Duodenal mucosa (tissue), 2 donors: Measurements from ENCODE around the gene RIN2.

ENCODE experiments used
- H3K27ac ChIP-seq: one replicate; pipeline ENCODE4 v1.7.0; 2013; ENCODE audit warnings: low read depth, low read length
- H3K27me3 ChIP-seq, 2 donors: one replicate each; pipeline ENCODE4 v1.7.0; 2013; ENCODE audit warnings: low read length in 2 of 2, control low read depth in 1 of 2; ENCODE audit not compliant: insufficient read depth in 2 of 2, control insufficient read depth in 1 of 2
- H3K36me3 ChIP-seq, 2 donors: one replicate each; pipeline ENCODE4 v1.7.0; 2013; ENCODE audit warnings: low read length in 2 of 2, control low read depth in 1 of 2; ENCODE audit not compliant: insufficient read depth in 2 of 2, control insufficient read depth in 1 of 2
- H3K4me1 ChIP-seq, 2 donors: one replicate each; pipeline ENCODE4 v1.7.0; 2013; ENCODE audit warnings: low read length in 2 of 2, control low read depth in 1 of 2; ENCODE audit not compliant: insufficient read depth in 2 of 2, control insufficient read depth in 1 of 2
- H3K4me3 ChIP-seq, 2 donors: one replicate each; pipeline ENCODE4 v1.7.0; 2013; ENCODE audit warnings: low read length in 2 of 2, low read depth in 1 of 2
- H3K9ac ChIP-seq, 2 donors: one replicate each; pipeline ENCODE4 v1.7.0; 2013; ENCODE audit warnings: low read length in 2 of 2, low read depth in 1 of 2
- H3K9me3 ChIP-seq, 2 donors: one replicate each; pipeline ENCODE4 v1.7.0; 2013; ENCODE audit warnings: low read length in 2 of 2, control low read depth in 1 of 2; ENCODE audit not compliant: control insufficient read depth in 1 of 2

Gene RIN2

DNA sequence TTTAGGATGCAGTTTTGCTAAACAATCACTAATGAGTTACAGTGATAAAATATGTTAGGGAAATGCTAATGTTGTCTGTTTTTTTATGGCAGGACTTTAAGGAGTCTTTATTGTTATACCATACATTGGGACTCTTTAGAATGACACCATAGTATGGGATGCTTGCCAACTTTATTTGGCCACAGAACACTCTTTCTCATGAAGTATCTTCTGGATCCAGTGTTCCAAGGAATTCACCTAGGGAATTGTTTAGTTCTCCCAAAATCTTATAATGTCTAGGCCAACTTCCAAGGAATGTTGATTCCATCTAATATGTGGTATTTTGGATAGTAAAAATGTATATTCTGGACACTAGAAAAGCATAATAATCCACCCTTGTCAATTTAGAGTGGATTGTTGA lies 3.3 kb downstream of the RIN2 start:
- Histone ChIP-seq H3K9me3 (no peaks in the 10 kb centered on the region), H3K36me3 (no peaks in the 10 kb centered on the region), H3K4me3 (no peak overlapping the region), H3K27me3 (no peaks in the 10 kb centered on the region), H3K4me1 (peaks cover 29 to 30% of the 10 kb centered on the region in 2 donors), H3K9ac (no peak overlapping the region), H3K27ac (no peak overlapping the region)

DNA sequence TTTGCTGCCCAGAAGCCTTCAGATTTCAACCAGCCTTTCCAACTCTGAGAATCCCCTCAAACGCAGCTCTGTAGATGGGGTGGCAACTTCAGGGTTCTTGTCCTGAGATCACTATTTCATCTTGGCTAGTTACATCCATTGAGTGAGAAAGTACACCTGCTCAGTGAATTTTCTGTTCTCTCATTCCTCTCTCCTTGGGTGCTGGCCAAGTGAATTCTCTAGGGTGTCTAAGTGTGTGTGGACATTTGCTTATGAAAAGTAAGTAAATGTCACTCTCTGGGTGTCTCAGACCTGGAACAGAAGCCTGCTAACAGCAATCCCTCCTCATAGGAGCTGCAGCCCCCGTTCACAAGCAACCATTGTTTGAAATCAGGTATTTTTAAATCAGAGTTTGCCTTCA lies 3.8 kb downstream of the RIN2 start:
- Histone ChIP-seq H3K9ac (no peak overlapping the region), H3K27me3 (no peaks in the 10 kb centered on the region), H3K9me3 (no peaks in the 10 kb centered on the region), H3K4me3 (no peak overlapping the region), H3K4me1 (peaks cover 25 to 26% of the 10 kb centered on the region in 2 donors), H3K27ac (no peak overlapping the region), H3K36me3 (no peaks in the 10 kb centered on the region)

DNA sequence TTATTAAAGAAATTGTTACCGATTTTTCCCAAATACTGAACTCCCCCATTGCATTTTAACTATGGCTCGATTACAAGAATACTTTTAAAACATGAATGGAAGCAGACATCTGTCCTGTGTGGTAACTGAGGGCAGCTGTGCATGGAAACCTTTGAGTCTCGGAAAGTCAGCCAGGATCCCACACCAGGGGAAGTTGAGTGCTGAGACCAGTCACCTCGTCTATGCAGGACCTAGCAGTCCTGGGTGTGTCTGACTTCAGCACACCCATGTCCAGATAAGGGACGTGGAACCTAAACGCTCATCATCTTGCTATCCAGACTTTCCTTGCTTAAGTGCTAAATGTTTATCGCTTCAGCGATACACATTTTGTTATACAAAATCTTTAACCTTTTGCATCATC lies 6.1 kb downstream of the RIN2 start:
- H3K36me3 ChIP-seq, result peaks cover 0 to under 1% of the 10 kb centered on the region in 2 donors
- H3K9ac ChIP-seq, result no peak overlapping the region
- no peaks in the 10 kb centered on the region for H3K9me3 ChIP-seq
- H3K27me3 ChIP-seq, result no peaks in the 10 kb centered on the region
- H3K27ac ChIP-seq, result no peak overlapping the region
- no peak overlapping the region for H3K4me3 ChIP-seq
- H3K4me1 ChIP-seq, result peaks cover 14 to 20% of the 10 kb centered on the region in 2 donors

DNA sequence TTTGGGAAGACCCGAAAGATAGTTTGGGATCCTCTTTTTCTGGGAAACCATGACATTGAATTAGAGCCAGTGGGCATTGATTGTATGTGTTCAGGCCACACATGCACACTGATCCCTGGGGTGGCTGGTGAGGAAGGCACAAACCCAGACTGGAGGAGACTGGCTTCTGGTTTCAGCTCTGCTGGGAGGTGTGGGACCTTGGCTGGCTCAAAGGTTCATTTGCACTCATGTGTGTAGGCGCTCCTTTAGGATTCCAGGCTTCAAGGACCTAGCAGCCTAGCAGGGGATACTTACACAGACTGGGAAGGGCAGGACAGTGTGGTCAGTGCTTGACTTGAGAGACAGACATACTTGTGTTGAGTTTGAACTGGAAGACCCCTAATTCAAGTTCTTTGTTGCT lies 7.2 kb downstream of the RIN2 start:
- H3K9ac ChIP-seq, result no peak overlapping the region
- peaks cover 0 to 5% of the 10 kb centered on the region in 2 donors for H3K36me3 ChIP-seq
- H3K4me3 ChIP-seq, result no peak overlapping the region
- H3K4me1 ChIP-seq, result peaks cover 4 to 14% of the 10 kb centered on the region in 2 donors
- H3K27ac ChIP-seq, result no peak overlapping the region
- no peaks in the 10 kb centered on the region for H3K9me3 ChIP-seq
- no peaks in the 10 kb centered on the region for H3K27me3 ChIP-seq

DNA sequence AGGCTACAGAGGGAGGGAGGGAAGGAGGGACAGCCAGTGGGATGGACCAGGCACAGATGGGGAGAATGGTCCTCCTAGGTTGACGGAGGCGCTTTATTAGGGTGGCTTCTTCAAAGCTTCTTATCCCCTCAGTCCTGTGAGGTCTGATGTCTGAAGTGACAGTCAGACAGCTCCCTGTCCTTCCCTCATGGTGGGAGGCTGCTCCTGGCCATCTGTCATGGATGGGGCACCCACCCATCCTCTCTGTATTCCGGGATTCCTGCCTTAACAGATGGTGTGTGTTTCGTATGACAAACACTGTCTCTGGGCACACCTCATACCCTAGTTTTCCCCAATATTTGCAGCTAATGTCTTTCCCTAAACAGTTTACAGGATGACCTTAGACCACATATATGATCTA lies 7.9 kb downstream of the RIN2 start:
- H3K36me3 ChIP-seq, result peaks cover 0 to 5% of the 10 kb centered on the region in 2 donors
- H3K9me3 ChIP-seq, result no peaks in the 10 kb centered on the region
- peaks cover 0 to 10% of the 10 kb centered on the region in 2 donors for H3K4me1 ChIP-seq
- no peaks in the 10 kb centered on the region for H3K27me3 ChIP-seq
- no peak overlapping the region for H3K4me3 ChIP-seq
- H3K9ac ChIP-seq, result no peak overlapping the region
- no peak overlapping the region for H3K27ac ChIP-seq

DNA sequence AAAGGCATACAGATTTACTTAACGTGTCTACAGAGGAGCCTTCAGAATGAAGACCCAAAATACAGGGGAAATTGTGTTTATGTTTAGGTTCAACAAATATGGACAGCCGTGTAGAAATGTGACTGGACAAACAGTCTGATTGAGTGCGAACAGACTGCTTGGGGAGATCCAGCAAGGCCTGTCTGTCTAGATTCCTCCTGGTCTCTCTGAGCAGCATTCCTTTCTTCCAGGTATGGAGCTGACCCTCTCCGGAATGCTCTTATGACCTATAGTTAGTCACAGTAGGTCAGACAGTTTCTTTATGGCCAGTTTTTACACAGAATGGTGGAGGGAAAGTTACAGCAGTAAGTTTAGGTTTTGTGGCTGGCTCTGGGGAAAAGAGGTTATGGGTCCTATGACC lies 9.0 kb downstream of the RIN2 start:
- Histone ChIP-seq H3K36me3 (peaks cover 0 to 7% of the 10 kb centered on the region in 2 donors), H3K9me3 (no peaks in the 10 kb centered on the region), H3K9ac (no peak overlapping the region), H3K4me3 (no peak overlapping the region), H3K4me1 (peaks cover 0 to 10% of the 10 kb centered on the region in 2 donors), H3K27ac (no peak overlapping the region), H3K27me3 (no peaks in the 10 kb centered on the region)

DNA sequence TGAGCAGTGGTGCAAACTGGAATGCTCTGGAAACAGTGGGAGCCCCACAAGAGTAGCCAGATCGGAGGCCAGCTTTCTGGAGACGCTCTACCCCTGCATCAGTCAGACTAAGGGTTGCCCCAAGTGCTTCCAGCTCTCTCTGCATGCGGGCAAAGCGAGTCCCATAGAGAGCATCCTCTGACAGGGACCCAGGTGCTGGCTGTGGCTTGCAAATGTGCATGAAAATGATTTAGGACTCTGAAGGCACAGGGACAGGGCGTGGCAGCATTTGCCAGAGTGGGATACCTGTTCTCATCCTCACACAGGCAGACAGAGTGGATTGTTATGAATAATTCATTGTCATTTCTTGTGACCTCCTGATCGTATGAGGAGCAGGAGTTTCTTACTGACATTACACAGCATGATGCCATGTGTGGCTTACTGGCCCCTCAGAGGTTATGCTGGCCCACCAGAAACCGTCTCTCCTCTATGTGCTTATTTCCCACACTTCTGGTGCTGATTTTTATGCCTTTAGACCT lies 10.3 kb downstream of the RIN2 start:
- no peak overlapping the region for H3K27ac ChIP-seq
- no peak overlapping the region for H3K9ac ChIP-seq
- peaks cover 0 to 10% of the 10 kb centered on the region in 2 donors for H3K4me1 ChIP-seq
- H3K4me3 ChIP-seq, result no peak overlapping the region
- H3K36me3 ChIP-seq, result peaks cover 0 to 9% of the 10 kb centered on the region in 2 donors
- H3K9me3 ChIP-seq, result no peaks in the 10 kb centered on the region
- no peaks in the 10 kb centered on the region for H3K27me3 ChIP-seq

DNA sequence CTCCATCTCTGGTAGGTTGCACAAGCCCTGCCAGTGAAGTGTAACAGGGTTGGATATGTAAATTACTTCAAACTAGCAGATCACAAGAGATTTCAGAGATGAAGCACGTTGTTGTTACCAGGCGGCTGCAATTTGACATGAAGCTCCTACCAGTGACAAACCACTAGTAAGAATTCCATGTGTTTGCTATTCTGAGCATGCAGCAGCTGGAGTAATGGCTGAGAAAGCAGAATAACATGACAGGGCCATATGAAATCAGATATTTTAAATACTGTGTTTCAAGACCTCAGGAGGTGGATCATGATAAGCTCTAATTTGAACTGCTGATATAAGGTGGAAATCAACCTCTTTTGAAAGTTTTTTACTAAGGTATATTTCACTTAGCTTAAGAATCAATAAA lies 11.4 kb downstream of the RIN2 start:
- H3K4me1 ChIP-seq, result peaks cover 1 to 5% of the 10 kb centered on the region in 2 donors
- no peak overlapping the region for H3K27ac ChIP-seq
- no peak overlapping the region for H3K9ac ChIP-seq
- no peaks in the 10 kb centered on the region for H3K27me3 ChIP-seq
- peaks cover 0 to 9% of the 10 kb centered on the region in 2 donors for H3K36me3 ChIP-seq
- no peaks in the 10 kb centered on the region for H3K9me3 ChIP-seq
- no peak overlapping the region for H3K4me3 ChIP-seq

DNA sequence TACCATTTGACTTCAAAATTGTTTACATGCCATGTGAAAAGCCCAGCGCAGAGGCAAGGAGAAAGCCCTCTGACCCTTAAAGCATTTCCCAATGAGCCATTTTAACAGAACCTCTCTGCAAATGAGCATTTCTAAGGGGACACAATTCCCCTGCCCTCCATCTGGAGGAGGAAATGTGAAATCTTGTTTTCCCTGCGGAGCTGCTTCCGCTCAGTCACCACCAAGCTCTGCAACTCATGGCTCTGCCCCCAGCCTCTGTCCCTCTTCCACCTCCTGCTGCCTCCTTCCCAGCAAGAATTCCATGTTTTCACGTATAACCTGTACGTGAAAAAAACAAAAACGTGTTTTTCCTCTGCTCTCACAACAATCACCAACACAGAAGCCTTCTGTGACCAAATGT lies 12.3 kb downstream of the RIN2 start:
- Histone ChIP-seq H3K27me3 (no peaks in the 10 kb centered on the region), H3K4me1 (peaks cover 1 to 8% of the 10 kb centered on the region in 2 donors), H3K4me3 (no peak overlapping the region), H3K27ac (no peak overlapping the region), H3K9me3 (no peaks in the 10 kb centered on the region), H3K36me3 (peaks cover 0 to 9% of the 10 kb centered on the region in 2 donors), H3K9ac (no peak overlapping the region)

DNA sequence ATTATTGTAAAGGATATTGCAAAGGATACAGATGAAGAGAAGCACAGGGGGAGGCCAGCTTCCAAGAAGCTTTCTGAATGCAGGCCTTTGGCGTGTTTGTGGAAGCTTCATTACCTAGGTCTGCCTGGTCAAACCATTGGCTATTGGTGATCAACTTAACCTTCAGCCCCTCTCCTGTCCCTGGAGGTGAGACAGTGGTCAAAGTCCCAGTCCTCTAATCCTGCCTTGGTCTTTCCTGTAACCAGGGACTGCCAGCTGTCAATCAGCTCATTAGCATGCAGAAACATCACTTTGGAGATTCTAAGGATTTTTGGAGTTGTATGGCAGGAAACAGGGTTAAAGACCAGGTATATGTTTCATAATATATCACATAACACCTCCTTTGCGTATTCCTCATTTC lies 13.0 kb downstream of the RIN2 start:
- Histone ChIP-seq H3K27ac (no peak overlapping the region), H3K27me3 (no peaks in the 10 kb centered on the region), H3K9ac (no peak overlapping the region), H3K9me3 (no peaks in the 10 kb centered on the region), H3K4me3 (no peak overlapping the region), H3K4me1 (peaks cover 0 to 11% of the 10 kb centered on the region in 2 donors), H3K36me3 (peaks cover 0 to 9% of the 10 kb centered on the region in 2 donors)

DNA sequence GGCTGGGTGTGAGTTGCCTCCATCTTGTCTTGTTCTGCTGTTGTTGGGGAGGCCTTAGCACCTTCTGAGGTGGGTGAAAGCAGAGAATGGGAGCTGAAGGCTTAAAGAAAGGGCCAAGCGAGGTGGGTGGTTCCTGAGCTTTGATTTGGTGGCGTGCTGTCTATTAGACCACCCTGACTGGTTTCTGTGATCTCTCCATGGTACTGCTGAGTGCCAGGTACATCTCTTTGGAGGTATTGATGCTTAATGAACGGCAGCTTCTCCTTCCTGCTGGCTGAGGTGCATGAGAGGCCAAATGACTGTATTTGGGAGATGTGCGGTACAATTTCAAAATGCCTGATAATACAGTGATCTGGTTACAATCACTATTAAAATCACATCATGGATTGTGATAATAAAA lies 15.4 kb downstream of the RIN2 start:
- peaks cover 11 to 18% of the 10 kb centered on the region in 2 donors for H3K4me1 ChIP-seq
- H3K4me3 ChIP-seq, result no peak overlapping the region
- H3K27me3 ChIP-seq, result no peaks in the 10 kb centered on the region
- H3K9me3 ChIP-seq, result no peaks in the 10 kb centered on the region
- no peak overlapping the region for H3K9ac ChIP-seq
- H3K36me3 ChIP-seq, result peaks cover 0 to 9% of the 10 kb centered on the region in 2 donors
- H3K27ac ChIP-seq, result no peak overlapping the region
